ENCODE measurements around the gene FOXI2.
A peak's percentile ranks its signal among the peaks of the same experiment; 100 is the strongest.

The FOXI2 gene

GRCh38 chr10:127743205-127743604, 6.2 kb downstream of the FOXI2 start:
- no peak for DNase-seq (ENCODE audit: low spot score)

GRCh38 chr10:127744956-127745355, 8.0 kb downstream of the FOXI2 start:
- no peak for DNase-seq (ENCODE audit: low spot score)

DNA sequence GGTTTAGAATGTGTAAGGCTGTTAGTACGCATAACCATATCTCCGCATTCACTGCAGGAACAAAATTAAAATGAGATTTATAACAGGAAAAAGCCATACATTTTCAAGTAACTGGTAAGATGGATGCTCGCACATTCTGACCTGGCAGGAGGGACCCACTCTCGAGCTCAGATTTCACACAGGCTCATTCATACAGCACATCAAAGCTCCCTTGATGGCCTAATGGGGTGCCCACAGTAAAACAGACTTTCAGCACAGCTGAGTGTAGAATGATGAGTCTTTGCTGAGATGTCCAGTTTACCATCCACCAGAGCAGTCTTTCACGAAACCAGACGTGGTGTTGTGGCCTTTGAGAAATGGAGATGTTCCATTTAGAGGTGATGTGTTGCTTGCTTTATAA, 8.9 kb downstream of the FOXI2 start:
- DNase-seq (ENCODE audit: low spot score), result no peak

GRCh38 chr10:127755753-127756152, 18.8 kb downstream of the FOXI2 start:
- DNase-seq (ENCODE audit: low spot score), result peak; percentile 19

DNA sequence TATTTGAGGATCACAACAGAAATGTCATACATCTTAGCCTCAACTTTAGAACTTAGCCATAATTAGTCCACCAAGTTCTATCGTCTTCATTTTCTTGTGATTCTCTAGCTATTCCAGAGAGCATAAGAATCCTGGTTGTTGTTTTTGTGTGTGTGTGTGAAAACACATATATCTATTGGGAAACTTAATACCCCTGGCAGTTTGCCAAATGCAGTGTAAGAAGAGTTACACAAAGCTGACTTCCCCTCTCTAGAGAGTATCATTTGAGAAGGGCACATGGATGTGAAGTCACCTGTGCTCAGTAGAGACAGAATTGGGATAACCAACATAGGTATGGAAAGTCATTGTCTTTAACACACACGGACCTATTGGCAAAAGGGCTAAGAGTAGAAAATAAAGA, 19.3 kb downstream of the FOXI2 start:
- DNase-seq (ENCODE audit: low spot score), result no peak

- DNase-seq (ENCODE audit: low spot score), result no peak
Observed at GRCh38 chr10:127757033-127757432, 20.0 kb downstream of the FOXI2 start.

DNA sequence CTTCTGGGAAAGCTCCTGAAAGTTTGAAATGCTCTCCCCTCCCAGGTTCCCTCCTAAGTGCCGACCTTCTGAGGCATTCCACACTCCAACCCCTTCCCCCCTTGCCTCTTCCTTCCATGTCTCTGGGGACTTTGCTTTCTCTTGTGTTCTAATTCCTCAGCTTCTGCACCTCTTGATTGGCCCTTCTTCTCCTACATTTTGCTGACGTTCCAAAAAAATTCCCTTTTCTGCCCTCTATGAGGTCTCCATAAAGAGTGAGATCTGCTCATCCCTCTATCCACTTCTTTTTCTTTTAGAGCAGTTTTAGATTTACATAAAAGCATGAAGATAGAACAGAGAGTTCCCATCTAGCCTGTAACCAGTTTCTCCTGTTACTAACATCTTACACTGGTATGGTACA, 22.3 kb downstream of the FOXI2 start:
- no peak for DNase-seq (ENCODE audit: low spot score)

DNA sequence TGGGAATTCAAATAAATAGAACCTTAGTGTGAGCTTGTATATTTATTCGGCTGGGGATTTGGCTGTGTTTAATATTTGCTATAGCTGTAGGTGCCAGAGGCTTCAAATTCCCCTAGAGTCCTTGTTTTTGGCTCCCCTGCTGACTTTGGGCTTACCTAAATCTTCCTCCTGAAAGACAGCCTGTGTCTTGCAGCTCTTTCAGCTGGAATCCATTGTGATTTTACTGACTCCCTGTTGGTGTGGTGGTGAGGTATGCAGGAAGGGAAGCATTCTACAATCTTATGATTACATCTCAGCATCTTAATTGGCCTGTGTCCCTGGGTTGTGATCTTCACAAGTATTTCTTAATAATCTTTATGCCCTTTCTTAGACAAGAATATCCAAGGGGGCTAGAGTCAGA, 25.9 kb downstream of the FOXI2 start:
- no peak for DNase-seq (ENCODE audit: low spot score)

- peak; percentile 26 for DNase-seq (ENCODE audit: low spot score)
Observed at GRCh38 chr10:127774766-127775559, 38.0 kb downstream of the FOXI2 start.

DNA sequence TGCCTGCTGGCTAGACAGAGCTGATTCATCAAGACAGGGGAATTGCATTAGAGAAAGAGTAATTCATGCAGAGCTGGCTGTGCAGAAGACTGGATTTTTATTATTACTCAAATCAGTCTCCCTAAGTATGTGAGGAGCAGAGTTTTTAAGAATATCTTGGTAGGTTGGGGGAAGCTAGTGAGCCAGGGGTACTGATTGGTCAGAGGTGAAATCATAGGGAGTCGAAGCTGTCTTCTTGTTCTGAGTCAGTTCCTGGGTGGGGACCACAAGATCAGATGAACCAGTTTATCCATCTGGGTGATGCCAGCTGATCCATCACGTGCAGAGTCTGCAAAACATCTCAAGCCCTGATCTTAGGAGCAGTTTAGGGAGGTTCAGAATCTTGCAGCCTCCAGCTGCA, 39.8 kb downstream of the FOXI2 start:
- DNase-seq (ENCODE audit: low spot score), result no peak

- no peak for DNase-seq (ENCODE audit: low spot score)
Observed at GRCh38 chr10:127781412-127781811, 44.4 kb downstream of the FOXI2 start.

DNA sequence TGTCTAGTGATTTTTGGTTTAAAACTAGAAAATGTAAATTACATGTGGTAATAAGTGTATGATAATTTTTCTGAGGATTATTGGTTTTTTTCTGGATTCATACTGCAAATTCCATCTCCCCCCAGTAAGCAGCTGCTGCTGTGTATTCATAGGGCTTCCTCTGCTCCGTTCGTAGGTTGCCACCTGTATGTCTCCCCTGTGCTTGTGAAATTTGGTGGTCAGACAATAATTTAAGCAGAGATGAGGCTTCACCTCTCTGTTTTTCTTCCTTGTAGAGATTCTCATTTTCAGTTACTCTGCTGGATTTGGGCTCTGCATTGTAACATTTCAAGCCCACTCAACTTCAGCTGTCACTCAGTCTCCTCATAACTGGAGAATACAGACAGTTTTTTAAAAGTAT, 50.9 kb downstream of the FOXI2 start:
- DNase-seq (ENCODE audit: low spot score), result no peak

GRCh38 chr10:127790066-127790624, 53.2 kb downstream of the FOXI2 start:
- no peak for DNase-seq (ENCODE audit: low spot score)

All from iPS-NIHi11 (cell line).